Activated CD4-positive, alpha-beta T cell treated with anti-CD3 and anti-CD28 coated beads for 24 hours (primary cell): ENCODE data around the gene RXRG.
A peak's percentile ranks its signal among the peaks of the same experiment; 100 is the strongest.
"Not testable (repeated sequence)": the region's sequence is repeated elsewhere in the genome, so short reads cannot be mapped to it uniquely, and the experiment has no call there.

ENCODE experiments used
- DNase-seq, 2 donors: peaks; one replicate each; pipeline ENCODE4 v3.0.0-alpha.2; 2020; ENCODE audit warnings: low read depth in 2 of 2

RXRG gene

GRCh38 chr1:165444897-165445370, at the start of gene RXRG:
Gene RXRG (minus strand): TSS chr1:165445126. CDS start chr1:165444893, 233 bp downstream.
- DNase-seq, result peak in 1 of 2 donors; percentile 10

GRCh38 chr1:165492845-165493373, 48.0 kb upstream of the RXRG start:
- no peak for DNase-seq

- no peak for DNase-seq
These were observed 45.2 kb upstream of the RXRG start for GRCh38 chr1:165490175-165490574.

DNA sequence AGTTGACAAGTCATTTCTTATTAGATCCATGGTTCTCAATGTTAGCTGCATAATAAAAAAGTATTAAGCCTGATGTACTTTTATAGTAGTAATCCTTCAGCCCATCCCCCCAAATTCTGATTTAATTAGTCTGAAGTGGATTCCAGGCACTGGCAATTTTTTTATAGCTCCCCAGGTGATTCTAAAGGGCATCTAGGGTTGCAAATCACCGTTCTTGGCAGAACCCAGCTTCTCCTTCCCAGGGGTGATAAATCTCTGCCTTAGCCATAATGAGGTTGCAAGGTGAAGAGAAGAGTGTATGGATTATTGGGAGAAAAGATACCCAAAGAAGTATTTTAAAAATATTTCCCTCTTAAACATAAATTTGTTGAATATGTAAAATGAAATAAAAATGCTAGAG, 43.0 kb upstream of the RXRG start:
- DNase-seq, result no peak

GRCh38 chr1:165486663-165487062, 41.7 kb upstream of the RXRG start:
- DNase-seq, result no peak

GRCh38 chr1:165485716-165486115, 40.8 kb upstream of the RXRG start:
- DNase-seq, result no peak

- DNase-seq, result no peak
These were observed 39.6 kb upstream of the RXRG start for GRCh38 chr1:165484532-165484931.

- DNase-seq, result no peak
These were observed 38.5 kb upstream of the RXRG start for GRCh38 chr1:165483412-165483811.

GRCh38 chr1:165481820-165482532, 37.0 kb upstream of the RXRG start:
- peak in 1 of 2 donors; percentile 3 for DNase-seq

GRCh38 chr1:165476776-165477175, 31.9 kb upstream of the RXRG start:
- DNase-seq, result no peak

- no peak for DNase-seq
These were observed 29.3 kb upstream of the RXRG start for GRCh38 chr1:165474196-165474595.

DNA sequence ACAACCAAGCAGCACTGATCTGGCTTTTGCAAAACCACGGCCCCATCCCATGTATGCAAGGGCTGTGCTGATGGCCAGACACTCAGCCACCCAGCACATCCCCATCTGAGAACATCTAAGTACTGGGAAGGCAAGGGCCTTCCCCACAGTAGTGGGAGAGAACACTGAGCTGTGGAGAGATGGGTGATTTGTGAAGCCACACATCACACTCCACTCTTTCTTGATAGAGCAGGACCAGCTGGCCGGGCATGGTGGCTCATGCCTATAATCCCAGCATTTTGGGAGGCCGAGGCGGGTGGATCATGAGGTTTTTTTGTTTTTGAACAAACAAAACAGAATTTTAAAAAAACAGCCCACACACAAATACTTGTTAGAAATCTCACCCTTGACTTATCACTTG, 28.2 kb upstream of the RXRG start:
- no peak for DNase-seq

DNA sequence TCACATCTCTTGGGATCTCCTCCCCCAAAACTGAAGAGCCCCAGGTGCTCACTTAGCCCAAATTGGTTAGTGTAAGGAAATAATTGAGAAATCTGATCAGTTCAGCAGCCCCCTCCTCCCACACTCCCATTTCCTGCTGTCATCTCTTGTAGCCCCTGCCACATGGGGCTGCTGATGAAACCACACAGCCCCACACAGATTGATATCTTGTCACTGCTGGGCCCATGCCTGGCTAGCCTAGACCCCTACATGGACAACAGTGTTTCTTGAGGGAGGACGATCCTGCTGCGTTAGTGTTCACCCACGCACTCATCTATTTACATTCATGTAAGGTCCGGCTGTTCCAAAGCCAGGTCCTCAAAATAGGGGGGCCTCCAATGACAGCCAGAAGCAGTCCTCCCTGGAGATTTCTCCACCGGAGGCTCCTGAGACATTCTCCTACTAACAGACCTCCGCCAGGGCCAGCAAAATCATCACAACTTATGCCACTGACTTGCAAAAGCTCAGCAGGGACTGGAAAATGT, 23.9 kb upstream of the RXRG start:
- no peak for DNase-seq

GRCh38 chr1:165468253-165468652, 23.3 kb upstream of the RXRG start:
- DNase-seq, result no peak

GRCh38 chr1:165467706-165468105, 22.8 kb upstream of the RXRG start:
- no peak for DNase-seq

DNA sequence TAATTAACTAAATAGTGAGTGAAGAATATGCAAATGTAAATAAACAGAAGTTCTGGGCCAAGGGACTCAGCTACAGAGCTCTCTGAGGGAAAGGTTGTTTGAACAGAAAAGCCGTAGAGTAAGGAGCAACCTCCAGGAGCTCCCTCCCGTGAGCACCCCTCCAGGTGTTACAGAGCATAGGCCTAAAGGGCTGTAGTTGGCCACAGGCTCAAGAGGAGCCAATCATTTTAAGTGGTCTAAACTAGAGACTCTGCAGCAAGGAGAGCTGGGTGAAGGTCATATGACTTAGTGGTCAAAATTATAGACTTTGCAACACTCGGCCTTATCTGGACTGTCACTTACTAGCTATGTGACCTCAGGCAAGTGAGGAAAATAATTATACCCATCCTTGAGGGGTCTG, 19.1 kb upstream of the RXRG start:
- DNase-seq, result no peak

DNA sequence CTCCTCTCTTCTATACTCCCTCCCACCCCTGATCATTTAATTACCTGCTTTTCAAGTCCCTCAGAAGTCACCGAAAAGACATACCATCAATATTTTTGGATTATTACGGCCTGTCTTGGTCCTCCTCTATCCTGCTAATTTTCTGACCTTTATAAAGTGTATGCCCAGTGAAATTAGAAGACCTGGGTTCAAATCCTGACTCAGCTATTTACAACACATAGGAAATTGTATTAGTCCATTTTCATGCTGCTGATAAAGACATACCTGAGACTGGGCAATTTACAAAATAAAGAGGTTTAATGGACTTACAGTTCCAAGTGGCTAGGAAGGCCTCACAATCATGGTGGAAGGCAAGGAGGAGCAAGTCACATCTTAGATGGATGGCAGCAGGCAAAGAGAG, 14.8 kb upstream of the RXRG start:
- DNase-seq, result not testable (repeated sequence)

- no peak for DNase-seq
These were observed 11.9 kb upstream of the RXRG start for GRCh38 chr1:165456861-165457260.

GRCh38 chr1:165456114-165456513, 11.2 kb upstream of the RXRG start:
- DNase-seq, result no peak

- DNase-seq, result no peak
These were observed 10.2 kb upstream of the RXRG start for GRCh38 chr1:165455111-165455510.

DNA sequence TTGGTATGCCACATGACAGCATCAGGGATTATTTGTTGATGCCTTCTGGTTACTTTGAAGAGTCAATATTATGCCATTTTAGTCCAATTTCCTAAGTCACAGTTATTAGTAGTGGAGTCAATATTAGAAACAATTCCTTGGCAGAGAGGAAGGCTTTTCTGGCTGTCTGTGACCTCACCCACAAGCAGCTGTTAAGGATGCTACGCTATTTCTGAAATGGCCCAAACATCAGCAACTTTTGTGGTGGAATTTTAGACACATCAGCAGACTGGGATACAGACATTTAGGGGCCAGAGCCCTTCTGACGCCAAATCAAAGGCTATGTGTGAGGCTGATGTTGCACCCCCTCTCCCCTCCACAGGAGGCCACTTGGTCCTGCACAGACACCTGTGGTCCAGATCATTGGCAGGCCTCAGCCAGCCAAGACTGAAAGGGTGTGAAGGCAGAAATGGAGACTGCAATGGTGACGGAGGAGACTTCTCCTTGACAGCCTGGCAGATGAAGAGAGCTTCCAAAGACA, 9.2 kb upstream of the RXRG start:
- no peak for DNase-seq

DNA sequence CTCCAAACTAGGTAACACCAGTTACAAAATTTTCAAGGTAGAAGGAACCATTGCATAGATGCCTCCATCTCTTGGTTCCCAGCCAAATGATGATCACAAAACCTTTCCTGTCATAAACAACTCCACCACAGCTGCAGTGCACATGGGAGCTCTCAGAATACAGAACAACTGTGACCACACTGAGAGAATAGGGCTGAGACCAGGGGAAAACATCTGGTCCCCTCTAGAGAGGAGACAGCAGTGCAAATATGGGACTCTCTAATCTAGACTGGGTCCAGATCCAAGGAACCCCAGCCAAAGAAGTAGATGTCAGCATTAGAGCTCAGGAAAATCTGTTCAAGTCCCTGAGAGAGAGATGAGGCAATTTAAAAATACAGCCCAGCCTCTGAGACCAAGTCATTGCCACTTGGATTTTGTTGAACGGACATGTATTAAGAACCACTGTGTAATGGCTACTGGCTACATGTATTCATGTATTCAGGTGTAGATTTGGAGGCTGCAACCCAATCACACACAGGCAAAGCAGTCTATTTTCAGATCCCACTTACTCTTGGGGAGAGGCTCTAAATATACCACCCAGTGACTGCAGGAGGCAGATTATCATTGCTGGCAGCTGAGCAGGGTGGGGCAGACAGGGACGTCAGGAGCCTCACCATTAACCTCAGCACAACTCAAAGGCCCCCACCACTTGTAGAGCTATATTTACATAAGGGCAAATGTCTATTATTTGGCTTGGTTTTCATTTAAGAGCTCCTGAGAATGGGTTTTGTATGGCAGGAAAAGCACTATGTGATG, 7.6 kb upstream of the RXRG start:
- no peak for DNase-seq
